GM19467 (cell line): Measurements from ENCODE around the gene CASR.
"Not testable (repeated sequence)": the region's sequence is repeated elsewhere in the genome, so short reads cannot be mapped to it uniquely, and the experiment has no call there.

Experiments used
- ATAC-seq: cut with Tn5 transposase; IDR thresholded peaks from one replicate; pipeline ENCODE4 v1.9.1; 2021; ENCODE audit warnings: mild to moderate bottlenecking, moderate library complexity; ENCODE audit not compliant: unreplicated experiment

Gene CASR

GRCh38 chr3:122183521-122183892, at the start of gene CASR:
Gene CASR, plus strand, starts transcription at chr3:122183668. Its CDS starts 70,522 bp downstream, at chr3:122254190.
- ATAC-seq: no peak

GRCh38 chr3:122146466-122146865, 37.0 kb upstream of the CASR start:
- ATAC-seq: no peak

- ATAC-seq: no peak
Measured at GRCh38 chr3:122148941-122149627, 34.4 kb upstream of the CASR start.

- ATAC-seq: no peak
Measured at GRCh38 chr3:122151480-122151879, 32.0 kb upstream of the CASR start.

- not testable (repeated sequence) for ATAC-seq
Measured at GRCh38 chr3:122164983-122165382, 18.5 kb upstream of the CASR start.

- no peak for ATAC-seq
Measured at GRCh38 chr3:122167630-122168029, 15.8 kb upstream of the CASR start.

GRCh38 chr3:122168044-122168443, 15.4 kb upstream of the CASR start:
- ATAC-seq: no peak

GRCh38 chr3:122169911-122170310, 13.6 kb upstream of the CASR start:
- ATAC-seq: no peak

GRCh38 chr3:122171361-122171760, 12.1 kb upstream of the CASR start:
- not testable (repeated sequence) for ATAC-seq

- ATAC-seq: no peak
Measured at GRCh38 chr3:122178711-122179110, 4.8 kb upstream of the CASR start.

GRCh38 chr3:122183893-122184590, 574 bp downstream of the CASR start:
- ATAC-seq: no peak

GRCh38 chr3:122184591-122184929, 1.1 kb downstream of the CASR start:
- no peak for ATAC-seq

- no peak for ATAC-seq
Measured at GRCh38 chr3:122186372-122186771, 2.9 kb downstream of the CASR start.

GRCh38 chr3:122188737-122189136, 5.3 kb downstream of the CASR start:
- ATAC-seq: no peak

- no peak for ATAC-seq
Measured at GRCh38 chr3:122189357-122189756, 5.9 kb downstream of the CASR start.

- ATAC-seq: no peak
Measured at GRCh38 chr3:122190525-122190924, 7.1 kb downstream of the CASR start.

GRCh38 chr3:122198966-122199365, 15.5 kb downstream of the CASR start:
- ATAC-seq: no peak

GRCh38 chr3:122199552-122199951, 16.1 kb downstream of the CASR start:
- no peak for ATAC-seq

- no peak for ATAC-seq
Measured at GRCh38 chr3:122200661-122201060, 17.2 kb downstream of the CASR start.

- not testable (repeated sequence) for ATAC-seq
Measured at GRCh38 chr3:122201476-122201875, 18.0 kb downstream of the CASR start.

- ATAC-seq: no peak
Measured at GRCh38 chr3:122208579-122208978, 25.1 kb downstream of the CASR start.

GRCh38 chr3:122213650-122214049, 30.2 kb downstream of the CASR start:
- no peak for ATAC-seq

GRCh38 chr3:122214711-122215110, 31.2 kb downstream of the CASR start:
- no peak for ATAC-seq
